Heart left ventricle (tissue), 16 donors: ENCODE data around the gene SIGLEC10. TPM values are rescaled to one million over a fixed set of nuclear protein-coding genes. Genes with fewer than 3 reads are reported as not detected.

ENCODE experiments used
- ATAC-seq, 4 donors: fragments of 200-7000 bp; cut with Tn5 transposase; one replicate each; pipeline ENCODE4 v1.9.1; 2020 to 2022; ENCODE audit warnings: moderate library complexity in 4 of 4, mild to moderate bottlenecking in 3 of 4, moderate number of reproducible peaks in 1 of 4
- DNase-seq, 5 donors: peaks; one replicate each; pipeline ENCODE4 v3.0.0-alpha.2; 2020
- H3K27ac ChIP-seq, 12 donors: fragments of 200-600 bp; sonication (generic) in 4 of 12; one replicate each; pipeline versions ENCODE4 v1.5.0 to v1.8.0; 2016 to 2022; ENCODE audit warnings: mild to moderate bottlenecking in 2 of 12
- H3K27me3 ChIP-seq, 9 donors: fragments of 200-600 bp; sonication (generic) in 2 of 9; one replicate each; pipeline versions ENCODE4 v1.5.1 to v1.8.0; 2016 to 2022; ENCODE audit warnings: mild to moderate bottlenecking in 3 of 9
- H3K36me3 ChIP-seq, 9 donors: fragments of 200-600 bp; sonication (generic) in 2 of 9; one replicate each; pipeline versions ENCODE4 v1.5.0 to v1.8.0; 2018 to 2022; ENCODE audit warnings: mild to moderate bottlenecking in 2 of 9
- H3K4me1 ChIP-seq, 12 donors: fragments of 200-600 bp; sonication (generic) in 4 of 12; one replicate each; pipeline versions ENCODE4 v1.5.0 to v1.8.0; 2016 to 2022; ENCODE audit warnings: mild to moderate bottlenecking in 3 of 12
- H3K4me3 ChIP-seq, 12 donors: fragments of 200-600 bp; sonication (generic) in 4 of 12; one replicate each; pipeline versions ENCODE4 v1.5.0 to v1.8.0; 2017 to 2022; ENCODE audit warnings: mild to moderate bottlenecking in 9 of 12, moderate library complexity in 4 of 12
- H3K9me3 ChIP-seq, 12 donors: fragments of 200-600 bp; sonication (generic) in 4 of 12; one replicate each; pipeline versions ENCODE4 v1.5.0 to v1.8.0; 2016 to 2022; ENCODE audit warnings: mild to moderate bottlenecking in 1 of 12
- CTCF ChIP-seq, 12 donors: fragments of 200-600 bp; sonication (generic) in 4 of 12; IDR thresholded peaks; one replicate each; pipeline versions ENCODE4 v1.5.0 to v1.8.0; 2018 to 2022; ENCODE audit warnings: antibody characterized with exemption in 12 of 12, mild to moderate bottlenecking in 5 of 12
- POLR2A ChIP-seq, 2 donors: fragments of 450-650 bp; IDR thresholded peaks; one replicate each; pipeline ENCODE4 v1.6.1; 2017; ENCODE audit warnings: antibody characterized with exemption in 2 of 2, mild to moderate bottlenecking in 2 of 2, moderate library complexity in 2 of 2
- WGBS, 4 donors: extraction: QIAGEN DNeasy Blood & Tissue Kit in 2 of 4; methylation state at CpG; one replicate each; pipeline versions ENCODE4 v1.1.5 to v1.1.7; 2013 to 2018; 5-methylcytosine and 5-hydroxymethylcytosine counted together
- intact Hi-C, 10 donors: fragments of 100-400 bp; cut with DNase I; formaldehyde crosslinking; loops; one replicate each; pipeline versions ENCODE4 v1.11.1 to v1.14.2; 2022
- polyA plus RNA-seq, 2 donors: library from polyadenylated mRNA; stranded (reverse); fragments of 200-250 nt; gene quantifications; one replicate each; pipeline ENCODE4 v1.2.3, GENCODE V29; 2013
- total RNA-seq, 9 donors: library from RNA; depleted of rRNA in 2 of 9; stranded (reverse); fragments of >200 nt in 2 of 9; fragmentation: NEBNext Ultra II Directional in 3 of 9; extraction: Animal tissue kit (Norgen Biotek cat#: 25700) in 3 of 9; gene quantifications; one replicate each; pipeline versions ENCODE4 v1.1.0 to v1.2.4, GENCODE V29; 2016 to 2023
- donor health status: ischemic (EF 13 %, LVEDD 7.1; RV severe dilation, severe dysfunction).
- donor health status: healthy with polysubstance abuse.
- donor health status: DM: no; HTN: yes; CAD: no.
- donor health status: DM: no; HTN: no; CAD: no.
- donor health status: ischemic (EF 25% LVEDD 6.9; RV normal size, moderate dysfunction).
- donor health status: ischemic (EF 25% LVEDD 5.7; RV mildly dilated, moderate dysfunction).
- donor health status: healthy.
- donor health status: DM: yes; HTN: yes; CAD: no.
- donor health status: ischemic (EF 35%, LVEDD 5.7; RV mildly dilated, moderate dysfunction).
- donor health status: nonischemic (EF 11% LVEDD 7.7; RV severe dilation, severe dysfunction).
- donor health status: DM: yes; HTN: yes; CAD: no.
- donor health status: PGD.
- donor health status: ischemic (EF 29% LVEDD 5.4; RV normal size, mild dysfunction).
- donor health status: nonischemic (EF 23%, LVEDD 6.1; RV moderate dilation, normal function).

Gene SIGLEC10
- total and polyA plus RNA-seq, 11 donors = 0.08 to 7.5 (median 0.58) TPM

GRCh38 chr19:51462276-51462675, 44.8 kb upstream of the SIGLEC10 start:
- no peak for DNase-seq
- intact Hi-C loops = no loop called here
- no peaks in the 10 kb centered on the region for H3K36me3 ChIP-seq
- H3K4me3 ChIP-seq = no peak overlapping the region
- 75 to 81% (median 76%) methylated on average over 5 to 7 of the region's 7 CpGs for WGBS, 4 donors
- no peak for ATAC-seq
- peaks cover 0 to 55% (median 12%) of the 10 kb centered on the region in 9 donors for H3K27me3 ChIP-seq
- peaks cover 0 to 42% (median 0%) of the 10 kb centered on the region in 12 donors for H3K4me1 ChIP-seq
- H3K9me3 ChIP-seq = no peaks in the 10 kb centered on the region
- H3K27ac ChIP-seq = peak overlapping the region in 1 of 12 donors; percentile 76
- TF ChIP-seq POLR2A (IDR thresholded peaks at IDR 0.05) (no peak), CTCF (IDR thresholded peaks at IDR 0.05) (no peak)

- Histone ChIP-seq H3K27ac (peak overlapping the region in 1 of 12 donors; percentile 76), H3K4me1 (peaks cover 0 to 39% (median 0%) of the 10 kb centered on the region in 12 donors), H3K9me3 (no peaks in the 10 kb centered on the region), H3K27me3 (peaks cover 0 to 59% (median 12%) of the 10 kb centered on the region in 9 donors), H3K36me3 (no peaks in the 10 kb centered on the region), H3K4me3 (no peak overlapping the region)
- intact Hi-C loops = no loop called here
- TF ChIP-seq POLR2A (IDR thresholded peaks at IDR 0.05) = no peak
- TF ChIP-seq CTCF (IDR thresholded peaks at IDR 0.05) = no peak
- ATAC-seq = peak in 3 of 4 donors; percentile 31 to 64 (median 48)
- 64 to 76% (median 71%) methylated on average over 5 to 8 of the region's 8 CpGs for WGBS, 4 donors
- DNase-seq = peak in 2 of 5 donors; percentile 14 to 38
These were observed 44.3 kb upstream of the SIGLEC10 start for GRCh38 chr19:51461723-51462161.

- intact Hi-C loops = no loop called here
- Histone ChIP-seq H3K4me1 (peaks cover 0 to 30% (median 0%) of the 10 kb centered on the region in 12 donors), H3K36me3 (no peaks in the 10 kb centered on the region), H3K27me3 (peaks cover 0 to 60% (median 10%) of the 10 kb centered on the region in 9 donors), H3K9me3 (no peaks in the 10 kb centered on the region), H3K4me3 (peak overlapping the region in 6 of 12 donors; percentile 21 to 33 (median 24)), H3K27ac (no peak overlapping the region)
- ATAC-seq = peak in 3 of 4 donors; percentile 29 to 47 (median 35)
- 53 to 59% (median 55%) methylated on average over 12 to 13 of the region's 13 CpGs for WGBS, 4 donors
- no peak for DNase-seq
- no peak for TF ChIP-seq CTCF (IDR thresholded peaks at IDR 0.05)
These were observed 42.9 kb upstream of the SIGLEC10 start for GRCh38 chr19:51460164-51460992.

- H3K9me3 ChIP-seq = no peaks in the 10 kb centered on the region
- no peak for ATAC-seq
- no peaks in the 10 kb centered on the region for H3K36me3 ChIP-seq
- peaks cover 0 to 70% (median 10%) of the 10 kb centered on the region in 9 donors for H3K27me3 ChIP-seq
- H3K27ac ChIP-seq = no peak overlapping the region
- no peak overlapping the region for H3K4me3 ChIP-seq
- intact Hi-C loops = no loop called here
- H3K4me1 ChIP-seq = peaks cover 0 to 30% (median 0%) of the 10 kb centered on the region in 12 donors
- WGBS, 4 donors = 73 to 78% (median 76%) methylated on average over 14 of the region's 14 CpGs
- TF ChIP-seq POLR2A (IDR thresholded peaks at IDR 0.05) = no peak
- no peak for DNase-seq
These were observed 41.6 kb upstream of the SIGLEC10 start for GRCh38 chr19:51458899-51459505.
